GM18498 (cell line): ENCODE results near the gene TBPL2.
"Not testable (repeated sequence)": the region's sequence is repeated elsewhere in the genome, so short reads cannot be mapped to it uniquely, and the experiment has no call there.

Experiments
- ATAC-seq: cut with Tn5 transposase; IDR thresholded peaks from one replicate; pipeline ENCODE4 v1.9.1; 2021; ENCODE audit warnings: mild to moderate bottlenecking, moderate library complexity; ENCODE audit not compliant: unreplicated experiment

The TBPL2 gene

DNA sequence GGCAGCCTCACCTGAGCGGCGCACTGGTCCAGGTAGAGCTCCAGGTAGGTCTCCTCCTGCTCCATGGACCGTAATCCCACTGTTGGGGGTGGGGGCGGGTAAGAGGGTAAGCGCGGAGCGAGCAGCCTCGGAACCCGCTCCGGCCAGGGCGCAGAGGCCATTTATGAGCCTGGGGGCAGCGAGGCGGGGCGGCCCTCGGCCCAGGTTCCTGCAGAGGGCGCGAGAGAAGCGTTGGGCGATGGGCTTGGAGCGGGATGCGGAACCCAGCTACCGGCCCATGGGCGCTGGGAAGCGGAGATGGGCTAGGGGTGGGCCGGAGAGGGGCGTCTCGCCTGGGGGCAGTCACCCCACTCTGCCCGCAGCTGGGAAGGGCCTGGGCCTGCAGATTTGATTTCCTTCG, at the start of gene TBPL2:
TSS of gene TBPL2 (minus strand) at position 232 of the 400 bp plus-strand sequence. CDS start at position 65, 167 bp downstream.
- no peak for ATAC-seq

DNA sequence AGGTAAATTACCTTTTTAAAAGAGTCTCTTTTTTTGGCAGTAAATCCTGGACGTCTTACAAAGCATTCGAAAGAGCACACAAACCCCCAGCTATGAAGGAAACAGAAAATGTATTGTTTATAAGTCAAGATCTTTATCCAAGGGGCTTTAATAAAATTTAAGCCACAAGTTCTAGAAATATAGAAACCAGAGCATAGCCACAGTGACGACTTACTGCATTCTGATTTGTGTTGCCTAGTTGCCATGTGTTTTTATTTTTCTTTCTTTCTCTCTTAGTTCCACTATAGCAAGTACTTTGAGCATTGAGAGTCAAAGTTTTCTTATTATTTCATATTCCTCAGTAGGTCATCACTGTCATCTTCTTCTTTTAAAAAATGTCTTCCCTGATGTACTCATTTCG, 47.8 kb upstream of the TBPL2 start:
- ATAC-seq, result no peak

DNA sequence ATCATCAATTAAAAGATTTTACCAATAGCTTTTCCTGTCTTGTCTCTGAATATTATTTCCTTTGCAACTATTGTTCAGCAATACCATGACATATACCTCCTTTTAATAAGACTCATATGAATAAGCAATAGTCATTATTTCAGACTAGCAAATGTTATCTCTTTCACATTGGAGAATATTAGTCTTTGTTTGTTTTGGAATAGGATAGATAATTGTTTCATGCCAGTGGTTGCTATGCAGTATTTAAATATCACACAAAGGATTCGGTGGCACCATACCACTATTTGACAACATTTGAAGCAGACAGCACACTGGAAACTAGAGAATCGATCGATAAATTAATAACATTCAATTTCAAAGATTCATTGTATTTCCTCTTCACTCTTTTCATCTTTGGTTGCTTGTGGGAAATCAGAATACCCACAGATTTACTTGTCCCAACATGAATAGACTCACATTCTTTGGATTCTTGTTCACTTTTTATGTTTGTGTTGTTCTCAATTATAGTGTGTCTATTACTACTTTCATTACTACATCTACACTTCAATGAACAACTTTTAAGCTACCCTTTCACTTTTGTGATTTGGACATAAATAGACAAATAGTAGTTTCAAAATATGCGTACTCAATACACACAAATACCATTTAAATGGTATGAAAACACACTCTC, 42.7 kb upstream of the TBPL2 start:
- ATAC-seq, result no peak

DNA sequence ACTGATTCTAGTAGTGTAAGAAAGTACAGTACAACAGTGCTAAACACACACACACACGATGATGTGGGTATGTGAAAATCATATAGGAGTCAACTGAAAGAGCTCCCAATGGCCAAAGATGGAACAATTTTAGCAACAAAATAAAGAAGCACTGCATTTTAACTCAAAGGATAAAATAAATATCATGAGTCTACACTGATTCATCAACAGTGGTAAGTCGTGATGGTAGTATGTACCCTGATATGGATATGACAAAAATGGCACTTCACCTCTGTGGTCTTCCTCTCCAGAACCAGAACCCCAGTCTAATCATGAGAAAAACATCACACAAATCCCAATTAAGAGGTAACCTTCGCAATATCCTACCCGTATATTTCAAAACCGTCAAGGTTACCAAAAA, 41.4 kb upstream of the TBPL2 start:
- no peak for ATAC-seq

DNA sequence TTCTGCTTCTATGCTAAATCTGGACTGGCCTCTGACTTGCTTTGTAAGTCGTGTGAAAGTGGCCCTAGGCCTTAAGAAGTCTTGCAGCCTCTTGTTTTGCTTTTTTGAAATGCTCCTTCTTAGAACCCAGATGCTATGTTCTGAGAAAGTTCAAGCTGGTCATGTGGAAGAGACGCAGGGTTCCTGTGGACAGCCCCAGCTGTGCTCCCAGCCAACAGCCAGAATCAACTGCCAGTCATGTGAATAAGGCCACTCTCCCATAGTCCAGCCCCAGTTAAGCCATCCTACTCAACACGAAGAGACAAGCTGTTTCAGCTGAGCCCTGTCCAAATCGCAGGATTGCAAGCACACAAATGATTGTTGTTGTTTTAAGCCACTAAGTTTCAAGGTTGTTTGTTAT, 37.3 kb upstream of the TBPL2 start:
- no peak for ATAC-seq

DNA sequence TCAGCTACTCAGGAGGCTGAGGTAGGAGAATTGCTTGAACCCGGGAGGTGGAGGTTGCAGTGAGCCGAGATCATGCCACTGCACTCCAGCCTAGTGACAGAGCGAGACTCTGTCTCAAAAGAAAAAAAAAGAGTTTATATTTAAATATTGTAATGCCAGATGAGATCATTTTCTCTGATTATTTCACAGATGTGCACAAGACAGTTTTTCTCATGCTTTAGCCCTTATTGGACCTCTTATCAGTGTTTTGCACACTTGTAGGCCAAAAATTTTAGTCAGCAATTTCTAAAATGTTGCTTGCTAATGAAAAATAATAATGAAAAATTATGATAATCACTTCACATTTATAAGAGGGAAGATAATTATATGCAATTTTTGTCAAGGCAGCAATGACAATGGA, 36.0 kb upstream of the TBPL2 start:
- not testable (repeated sequence) for ATAC-seq

DNA sequence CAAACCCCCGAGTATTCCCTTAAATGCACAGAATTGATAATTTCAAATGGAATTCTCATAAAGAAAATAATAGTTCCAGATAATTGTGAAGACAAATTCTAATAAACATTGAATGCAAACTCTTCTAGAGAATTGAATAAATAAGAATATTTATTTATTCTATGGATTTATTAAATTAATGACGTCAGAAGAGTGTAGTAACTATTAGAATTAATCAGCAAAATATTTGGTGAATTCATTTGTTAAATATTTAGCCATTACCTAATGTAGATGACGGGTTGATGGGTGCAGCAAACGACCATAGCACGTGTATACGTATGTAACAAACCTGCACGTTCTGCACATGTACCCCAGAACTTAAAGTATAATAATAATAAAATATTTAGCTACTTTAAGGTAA, 33.4 kb upstream of the TBPL2 start:
- ATAC-seq, result no peak

DNA sequence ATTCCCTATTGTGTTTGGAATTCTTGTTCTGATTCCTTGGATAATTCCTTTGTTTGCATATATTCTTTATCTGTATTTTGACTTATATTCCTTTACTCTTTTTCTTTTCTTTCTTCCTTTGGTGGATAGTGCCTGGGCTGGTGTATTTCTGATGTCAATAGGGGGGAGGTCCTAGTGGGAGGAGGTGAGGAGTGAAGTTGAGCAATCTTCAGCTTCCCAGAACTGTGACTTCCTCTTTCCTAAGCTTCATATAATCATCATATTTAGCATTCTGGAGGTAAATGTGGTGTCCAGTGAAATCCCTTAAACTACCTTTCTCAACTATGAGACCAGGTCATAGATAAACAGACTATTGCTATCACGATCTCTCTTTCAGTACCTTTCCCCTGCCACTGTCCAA, 29.6 kb upstream of the TBPL2 start:
- ATAC-seq, result no peak

DNA sequence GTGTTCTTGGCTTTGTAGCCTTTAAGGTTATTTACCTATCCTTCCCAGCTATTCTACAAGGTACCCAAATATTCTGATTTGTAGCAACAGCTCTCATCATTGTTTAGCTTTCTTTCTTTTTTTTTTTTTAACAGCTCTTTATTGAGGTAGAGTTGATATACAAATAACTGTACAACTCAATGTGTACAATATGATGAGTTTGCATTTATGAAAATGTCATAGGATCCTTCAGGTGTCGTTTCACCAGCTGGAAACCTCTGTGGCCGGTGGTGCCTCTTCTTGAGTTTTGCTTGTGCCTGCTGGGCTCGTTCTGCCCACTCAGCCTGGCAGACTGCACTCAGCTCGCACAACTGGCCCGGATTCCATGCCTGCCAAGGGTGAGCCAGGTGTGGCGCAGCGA, 26.9 kb upstream of the TBPL2 start:
- ATAC-seq, result no peak

DNA sequence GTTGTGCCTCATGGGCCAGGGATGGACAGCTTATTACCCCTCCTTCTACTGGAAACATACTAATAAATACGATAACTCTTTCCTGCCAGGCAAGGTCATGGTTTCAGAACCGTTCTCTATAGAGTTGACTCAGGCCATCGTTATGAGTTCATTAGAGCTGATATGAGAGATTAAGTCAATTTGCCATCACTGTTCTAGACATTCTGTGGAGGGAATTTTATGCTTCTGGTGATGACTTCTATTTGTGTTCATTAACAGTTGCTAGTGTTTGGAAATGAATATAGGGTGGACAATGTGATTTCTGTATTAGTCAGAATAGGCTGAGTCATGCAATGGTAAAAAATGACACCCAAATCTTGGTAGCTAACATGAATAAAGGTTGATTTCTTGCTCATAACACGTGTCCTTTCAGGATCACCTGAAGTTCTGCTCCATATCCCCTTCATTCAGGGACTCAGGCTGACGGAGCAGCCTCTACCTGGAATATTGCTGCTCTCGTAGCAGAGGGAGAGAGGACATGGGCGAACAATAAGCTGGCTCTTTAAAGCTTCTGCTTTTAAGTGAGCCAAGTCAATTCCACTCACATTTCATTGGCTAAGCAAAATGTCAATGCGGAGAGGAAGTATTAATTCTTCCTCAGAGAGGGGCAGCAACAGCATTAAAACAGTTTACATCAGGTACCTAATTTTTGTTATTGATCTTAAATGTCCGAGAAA, 18.5 kb upstream of the TBPL2 start:
- ATAC-seq, result peak; percentile 72

DNA sequence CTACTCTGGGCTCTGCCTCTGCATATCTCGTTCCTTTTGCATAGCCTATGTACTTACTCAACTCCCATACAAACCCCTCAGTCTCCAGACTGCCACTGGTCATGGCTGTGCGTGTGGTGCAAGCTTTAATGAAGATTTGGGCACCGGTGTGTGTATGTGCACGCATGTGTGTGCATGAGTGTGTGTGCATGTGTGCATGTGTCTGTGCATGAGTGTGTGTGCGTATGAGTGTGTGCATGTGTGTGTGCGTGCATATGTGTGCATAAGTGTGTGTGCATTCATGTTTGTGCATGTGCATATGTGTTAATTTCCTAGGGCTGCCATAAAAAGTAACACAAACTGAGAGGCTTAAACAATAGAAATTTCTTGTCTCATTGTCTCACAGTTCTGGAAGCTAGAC, 17.1 kb upstream of the TBPL2 start:
- ATAC-seq, result no peak

DNA sequence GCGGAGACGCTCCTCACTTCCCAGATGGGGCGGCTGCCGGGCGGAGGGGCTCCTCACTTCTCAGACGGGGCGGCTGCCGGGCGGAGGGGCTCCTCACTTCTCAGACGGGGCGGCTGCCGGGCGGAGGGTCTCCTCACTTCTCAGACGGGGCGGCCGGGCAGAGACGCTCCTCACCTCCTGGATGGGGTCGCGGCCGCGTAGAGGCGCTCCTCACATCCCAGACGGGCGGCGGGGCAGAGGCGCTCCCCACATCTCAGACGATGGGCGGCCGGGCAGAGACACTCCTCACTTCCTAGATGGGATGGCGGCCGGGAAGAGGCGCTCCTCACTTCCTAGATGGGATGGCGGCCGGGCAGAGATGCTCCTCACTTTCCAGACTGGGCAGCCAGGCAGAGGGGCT, 16.0 kb upstream of the TBPL2 start:
- not testable (repeated sequence) for ATAC-seq

DNA sequence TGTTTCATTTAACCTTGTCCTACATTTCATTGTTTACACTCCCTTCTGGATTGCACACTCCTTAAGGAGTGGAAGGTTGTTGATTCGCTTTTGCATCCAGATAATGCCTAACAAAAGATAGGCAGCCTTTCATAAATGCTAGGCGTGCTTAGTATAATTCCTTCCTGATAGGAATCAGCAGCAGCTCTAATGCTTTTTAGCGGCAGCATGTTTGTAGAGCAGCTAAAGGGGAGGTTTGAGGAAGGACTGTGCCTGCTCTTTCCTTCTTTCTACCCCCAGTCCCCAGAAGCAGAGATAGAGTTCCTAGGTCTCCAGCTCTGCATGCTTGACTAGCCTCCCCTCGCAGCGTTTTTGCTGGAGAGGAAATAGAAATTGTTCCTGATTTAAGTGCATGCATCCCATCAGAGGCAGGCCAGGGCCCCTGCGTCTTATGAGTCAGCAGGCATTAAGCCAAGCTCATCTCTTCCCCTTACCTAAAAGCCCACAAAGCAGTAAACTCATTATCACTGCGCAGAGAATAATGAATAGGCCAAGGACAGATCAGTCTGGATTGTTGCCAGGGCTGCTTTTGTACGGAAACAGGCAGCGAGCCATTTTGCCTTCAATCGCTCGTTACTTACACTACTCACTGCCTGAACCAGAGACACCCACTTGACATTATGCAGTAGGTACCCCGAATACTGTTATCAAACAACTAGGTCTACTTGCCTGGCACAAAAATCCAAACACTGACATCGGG, 14.0 kb upstream of the TBPL2 start:
- ATAC-seq, result no peak

DNA sequence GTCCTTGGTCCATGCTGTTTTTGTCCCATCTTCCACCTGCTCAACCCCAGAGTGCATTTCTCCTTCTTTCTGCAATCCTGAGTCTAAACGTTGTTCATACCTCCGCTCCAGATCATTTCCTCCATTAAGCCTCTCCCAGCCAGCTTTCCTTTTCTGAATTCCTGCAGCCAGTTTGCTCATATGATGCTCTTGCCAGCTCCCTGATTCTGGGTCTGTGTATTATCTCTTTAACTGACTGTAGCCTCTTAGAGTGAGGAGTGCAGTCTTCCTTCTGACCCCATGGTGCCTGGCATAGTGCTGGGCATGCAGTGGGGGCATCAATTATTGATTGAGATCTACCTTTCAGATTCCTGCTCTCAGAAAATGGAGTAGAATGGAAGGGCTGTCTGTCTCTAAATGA, 11.5 kb upstream of the TBPL2 start:
- no peak for ATAC-seq

DNA sequence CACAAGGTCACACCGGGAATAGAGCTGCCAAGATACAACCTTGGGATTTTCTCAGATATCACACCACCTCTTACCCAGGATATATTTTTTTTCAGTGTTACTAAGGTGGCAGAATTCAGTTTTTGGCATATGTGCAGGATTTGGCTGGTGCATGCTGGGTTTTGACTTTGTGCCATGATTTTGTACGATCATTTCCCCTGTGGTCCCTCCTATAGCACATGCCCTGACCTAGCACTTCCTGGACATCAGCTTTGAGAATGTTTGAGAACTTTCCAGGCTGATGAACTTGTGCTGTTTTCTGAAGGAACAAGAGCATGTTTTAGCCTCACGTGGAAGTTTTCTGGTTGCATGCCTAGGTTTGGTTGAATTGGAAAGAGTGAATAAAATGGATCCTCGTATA, 11.0 kb upstream of the TBPL2 start:
- ATAC-seq, result no peak

DNA sequence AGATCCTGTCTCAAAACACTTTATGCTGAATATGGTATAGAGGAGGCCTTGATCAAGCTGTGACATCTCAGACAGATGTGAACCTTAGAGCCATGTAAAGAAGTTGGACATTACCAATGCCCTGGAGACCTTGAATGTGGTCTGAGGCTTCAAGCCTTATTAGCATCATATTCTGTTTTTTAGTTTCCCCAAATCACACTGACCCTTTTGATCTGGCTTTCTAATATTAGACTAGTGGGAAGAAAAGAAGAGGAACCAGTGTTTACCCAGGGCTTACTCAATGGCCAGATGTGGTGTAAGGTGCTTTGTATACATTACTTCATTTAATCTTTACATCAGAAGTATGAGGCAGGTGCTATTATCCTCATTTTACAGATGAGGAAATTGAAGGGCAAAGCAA, 10.6 kb upstream of the TBPL2 start:
- ATAC-seq, result no peak

DNA sequence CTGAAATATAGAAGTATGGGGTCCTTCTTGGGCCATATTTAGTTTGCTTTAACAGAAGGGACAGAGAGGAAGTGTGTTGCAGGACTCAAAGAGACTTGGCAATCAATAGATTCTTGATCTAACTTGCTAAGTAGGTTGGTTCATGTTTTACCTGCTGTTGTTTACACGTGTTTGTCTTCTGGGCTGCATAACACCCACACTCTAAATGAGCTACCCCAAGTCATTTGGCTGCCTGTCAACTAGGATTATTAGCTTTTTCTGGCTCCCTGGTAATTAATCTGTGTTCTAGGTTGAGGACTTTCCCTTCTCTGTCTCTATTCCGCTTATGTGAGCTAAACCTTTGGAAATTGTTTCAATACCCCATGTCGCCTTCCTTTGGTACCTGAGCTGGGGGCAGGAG, 10.1 kb upstream of the TBPL2 start:
- ATAC-seq, result no peak

DNA sequence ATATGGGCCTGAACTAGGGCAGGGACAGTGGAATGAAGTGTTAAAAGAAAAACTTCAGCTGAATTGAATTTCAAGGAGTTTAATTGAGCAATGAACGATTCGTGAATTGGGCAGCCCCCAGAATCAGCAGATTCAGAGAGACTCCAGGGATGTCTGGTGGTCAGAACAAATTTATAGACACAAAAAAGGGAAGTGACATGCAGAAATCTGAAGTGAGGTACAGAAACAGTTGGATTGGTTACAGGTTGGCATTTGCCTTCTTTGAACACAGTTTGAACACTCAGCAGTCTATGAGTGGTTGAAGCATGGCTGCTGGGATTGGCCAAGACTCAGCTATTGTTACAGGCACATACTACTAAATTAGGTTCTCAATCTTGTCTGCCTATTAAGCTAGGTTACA, 9.7 kb upstream of the TBPL2 start:
- ATAC-seq, result no peak

DNA sequence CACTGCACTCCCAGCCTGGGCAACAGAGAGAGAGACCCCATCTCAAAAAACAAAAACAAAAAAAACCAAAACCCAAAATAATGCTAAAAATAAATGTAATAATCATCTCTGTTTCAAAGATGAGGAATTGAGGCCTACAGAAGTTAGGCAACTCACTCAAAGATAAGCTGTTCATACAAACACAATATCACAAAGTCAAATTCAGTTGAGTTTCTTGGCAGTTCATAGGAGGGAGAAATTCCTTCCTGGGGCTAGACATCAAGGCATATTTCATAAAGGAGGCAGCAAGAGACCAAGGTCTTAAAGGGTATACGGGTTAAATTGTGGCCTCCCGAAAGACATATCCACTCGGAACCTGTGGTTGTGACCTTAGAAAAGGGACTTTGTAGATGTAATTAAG, 8.7 kb upstream of the TBPL2 start:
- no peak for ATAC-seq

DNA sequence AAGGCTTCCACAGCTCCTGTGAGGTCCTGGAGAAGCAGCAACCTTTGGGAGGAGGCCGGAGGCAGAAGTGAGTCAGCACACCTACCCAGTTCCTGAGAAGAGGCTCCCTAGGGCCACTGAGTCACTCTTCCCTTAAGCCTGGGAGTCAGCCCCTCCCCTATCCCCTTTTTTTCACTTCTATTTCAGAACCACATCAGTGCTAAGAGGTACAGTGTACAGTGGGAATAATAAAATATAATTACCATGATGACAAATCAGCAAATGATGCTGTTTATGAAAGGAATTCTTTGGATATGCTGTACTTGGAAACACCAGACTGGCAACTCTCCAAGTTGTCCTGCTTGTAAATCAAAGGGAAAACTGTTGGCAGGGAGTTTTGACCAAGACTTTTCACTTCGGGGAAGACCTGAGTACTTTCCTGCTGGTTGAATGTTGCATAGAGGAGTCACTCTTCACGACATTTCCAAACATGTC, 7.8 kb upstream of the TBPL2 start:
- no peak for ATAC-seq

DNA sequence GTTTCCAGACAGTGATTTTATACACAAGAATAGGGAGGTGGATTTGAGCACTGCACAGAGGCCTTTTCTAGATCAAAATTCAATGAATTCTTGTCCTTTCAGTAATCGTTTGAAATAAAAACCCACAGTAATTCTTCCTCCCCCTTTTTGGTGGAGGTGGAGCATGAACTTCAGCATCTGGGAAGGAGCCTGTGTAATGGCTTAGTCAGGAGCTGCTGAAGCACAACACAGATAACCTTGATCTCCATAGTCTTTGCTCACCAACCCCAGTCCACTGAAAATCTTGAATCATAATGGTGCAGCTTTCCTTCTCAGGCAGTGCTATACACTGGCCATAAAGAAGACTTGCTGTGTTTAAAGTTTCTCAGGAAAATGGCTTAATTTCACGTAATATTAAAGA, 6.4 kb upstream of the TBPL2 start:
- no peak for ATAC-seq

DNA sequence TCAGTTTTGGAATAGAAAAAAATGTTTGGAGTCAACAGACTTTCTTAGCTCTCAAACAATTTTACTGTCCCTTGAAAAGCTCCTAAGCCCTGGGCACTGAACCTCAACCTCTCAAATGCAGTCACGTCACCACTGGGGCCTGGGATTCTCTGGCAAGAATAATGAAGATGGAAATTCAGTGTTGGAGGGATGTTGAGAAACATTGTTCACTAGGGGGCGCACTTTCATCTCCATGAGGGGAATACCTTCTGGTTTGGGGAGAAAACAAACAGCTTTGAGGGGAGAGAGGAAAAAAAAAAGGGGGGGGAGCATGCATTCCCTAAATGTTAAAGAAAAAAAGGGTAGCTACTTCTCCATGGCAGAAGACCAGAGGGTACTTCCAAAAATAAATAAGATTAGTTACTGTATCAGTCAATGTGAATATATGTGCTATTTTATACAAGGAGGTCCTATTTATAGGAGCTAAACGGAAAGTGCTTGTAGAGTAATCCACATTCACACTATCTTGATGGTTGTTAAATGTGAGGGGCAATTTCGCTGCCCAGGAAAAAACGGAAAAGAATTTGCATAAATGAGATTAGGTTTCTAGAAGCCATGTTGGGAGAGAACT, 5.8 kb upstream of the TBPL2 start:
- peak; percentile 46 for ATAC-seq
